SU-DHL-6 (cell line): ENCODE measurements around the gene MAMSTR.
A peak's percentile ranks its signal among the peaks of the same experiment; 100 is the strongest.

Experiments used
- H2AFZ ChIP-seq: fragments of 200-600 bp; sonication (generic); 2 replicates; pipeline ENCODE4 v1.6.1; 2014; ENCODE audit warnings: low read depth, mild to moderate bottlenecking, moderate library complexity, mixed read lengths, antibody characterized with exemption, low read length; ENCODE audit not compliant: severe bottlenecking
- H3F3A ChIP-seq: fragments of 200-600 bp; shearing (Covaris generic); 2 replicates; pipeline ENCODE4 v1.6.0; 2016; ENCODE audit warnings: antibody characterized with exemption, mild to moderate bottlenecking; ENCODE audit not compliant: insufficient read depth
- H3K27ac ChIP-seq: fragments of 200-600 bp; sonication (generic); 2 replicates; pipeline ENCODE4 v1.5.1; 2016; ENCODE audit warnings: low read depth, mild to moderate bottlenecking, low read length, moderate library complexity, mixed read lengths
- H3K27me3 ChIP-seq: fragments of 200-600 bp; sonication (generic), shearing (Covaris generic); 2 replicates; pipeline ENCODE4 v1.6.0; 2014; ENCODE audit warnings: mild to moderate bottlenecking, low read length
- H3K36me3 ChIP-seq: fragments of 200-600 bp; sonication (generic); 2 replicates; pipeline ENCODE4 v1.6.1; 2014; ENCODE audit warnings: mild to moderate bottlenecking, low read length, mixed read lengths
- H3K4me2 ChIP-seq: fragments of 300-600, 200-600 bp; shearing (Covaris generic), sonication (generic); 2 replicates; pipeline ENCODE4 v1.6.0; 2014; ENCODE audit warnings: low read length, low read depth, mild to moderate bottlenecking; ENCODE audit not compliant: poor library complexity, severe bottlenecking
- H3K4me3 ChIP-seq: fragments of 200-600 bp; sonication (generic); 2 replicates; pipeline ENCODE4 v1.5.1; 2014; ENCODE audit warnings: antibody characterized with exemption, low read length, mild to moderate bottlenecking, mixed read lengths; ENCODE audit not compliant: insufficient read depth, poor library complexity, severe bottlenecking
- H3K79me2 ChIP-seq: fragments of 200-600 bp; sonication (generic); 2 replicates; pipeline ENCODE4 v1.6.1; 2014; ENCODE audit warnings: mild to moderate bottlenecking, low read length, moderate library complexity; ENCODE audit not compliant: insufficient read depth
- H3K9ac ChIP-seq: fragments of 200-600 bp; sonication (generic); 2 replicates; pipeline ENCODE4 v1.7.0; 2014; ENCODE audit warnings: mild to moderate bottlenecking, low read length
- H3K9me2 ChIP-seq: fragments of 200-600 bp; sonication (generic); replicated peaks from 2 replicates; pipeline ENCODE4 v1.6.1; 2014; ENCODE audit warnings: low read length; ENCODE audit not compliant: insufficient read depth
- H3K9me3 ChIP-seq: fragments of 200-600 bp; sonication (generic); 2 replicates; pipeline ENCODE4 v1.6.1; 2014; ENCODE audit warnings: low read length, mixed read lengths; ENCODE audit not compliant: insufficient read depth
- H4K20me1 ChIP-seq: fragments of 200-600 bp; sonication (generic); 2 replicates; pipeline ENCODE4 v1.6.1; 2014; ENCODE audit warnings: low read depth, mild to moderate bottlenecking, antibody characterized with exemption, low read length, moderate library complexity, mixed read lengths
- EZH2phosphoT487 ChIP-seq: fragments of 200-600 bp; sonication (generic), shearing (Covaris generic); conservative IDR thresholded peaks from 2 replicates; pipeline ENCODE4 v1.6.1; 2018; ENCODE audit warnings: mild to moderate bottlenecking, antibody characterized with exemption, low read length, moderate library complexity, mixed read lengths
- TF ChIP-seq, protein P1 (sequence below): fragments of 200-600 bp; sonication (generic); IDR thresholded peaks from one replicate; pipeline ENCODE4 v1.5.1; 2017; ENCODE audit warnings: antibody characterized with exemption, mild to moderate bottlenecking, low read length, moderate library complexity; ENCODE audit not compliant: insufficient read depth, poor library complexity, severe bottlenecking

MAMSTR gene

GRCh38 chr19:48746738-48747575 is 27.4 kb upstream of the MAMSTR start, which contains the start of gene IZUMO1:
Gene IZUMO1 (minus strand): TSS chr19:48746909. CDS start chr19:48745859, 1,050 bp downstream.
- no peak for TF ChIP-seq EZH2phosphoT487
- TF ChIP-seq, protein P1, sequence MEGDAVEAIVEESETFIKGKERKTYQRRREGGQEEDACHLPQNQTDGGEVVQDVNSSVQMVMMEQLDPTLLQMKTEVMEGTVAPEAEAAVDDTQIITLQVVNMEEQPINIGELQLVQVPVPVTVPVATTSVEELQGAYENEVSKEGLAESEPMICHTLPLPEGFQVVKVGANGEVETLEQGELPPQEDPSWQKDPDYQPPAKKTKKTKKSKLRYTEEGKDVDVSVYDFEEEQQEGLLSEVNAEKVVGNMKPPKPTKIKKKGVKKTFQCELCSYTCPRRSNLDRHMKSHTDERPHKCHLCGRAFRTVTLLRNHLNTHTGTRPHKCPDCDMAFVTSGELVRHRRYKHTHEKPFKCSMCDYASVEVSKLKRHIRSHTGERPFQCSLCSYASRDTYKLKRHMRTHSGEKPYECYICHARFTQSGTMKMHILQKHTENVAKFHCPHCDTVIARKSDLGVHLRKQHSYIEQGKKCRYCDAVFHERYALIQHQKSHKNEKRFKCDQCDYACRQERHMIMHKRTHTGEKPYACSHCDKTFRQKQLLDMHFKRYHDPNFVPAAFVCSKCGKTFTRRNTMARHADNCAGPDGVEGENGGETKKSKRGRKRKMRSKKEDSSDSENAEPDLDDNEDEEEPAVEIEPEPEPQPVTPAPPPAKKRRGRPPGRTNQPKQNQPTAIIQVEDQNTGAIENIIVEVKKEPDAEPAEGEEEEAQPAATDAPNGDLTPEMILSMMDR, result no peak
- Histone ChIP-seq H3K9me3 (no peaks in the 10 kb centered on the region), H3K4me3 (no peak within 1 kb of the TSS), H3K9me2 (no peaks in the 10 kb centered on the region), H2AFZ (peak within 1 kb of the TSS; percentile 32), H3K36me3 (no peaks in the 10 kb centered on the region), H4K20me1 (no peaks in the 10 kb centered on the region), H3K27ac (no peak within 1 kb of the TSS), H3K79me2 (no peaks in the 10 kb centered on the region), H3K4me2 (peak within 1 kb of the TSS; percentile 40), H3F3A (no peaks in the 10 kb centered on the region), H3K27me3 (no peaks in the 10 kb centered on the region), H3K9ac (no peak within 1 kb of the TSS)

DNA sequence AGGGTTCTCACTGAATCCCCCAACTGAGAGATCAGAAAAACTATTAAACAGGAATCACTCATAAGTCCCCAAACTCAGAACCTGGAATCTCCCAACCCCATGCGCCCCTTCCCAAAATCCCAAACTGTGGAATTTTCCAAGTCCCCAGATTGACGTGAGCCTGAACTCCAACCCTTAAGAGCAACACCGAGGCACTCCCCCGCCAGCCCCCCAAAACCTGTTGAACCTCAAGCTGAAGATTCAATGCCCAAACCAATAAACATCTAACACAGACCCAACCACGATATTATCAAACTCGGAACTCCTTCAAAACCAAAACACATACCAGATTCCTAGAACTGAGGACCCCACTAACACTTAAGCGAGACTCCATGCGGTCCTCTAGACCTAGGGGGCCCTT is 26.6 kb upstream of the MAMSTR start:
- H4K20me1 ChIP-seq, result no peaks in the 10 kb centered on the region
- H3K27ac ChIP-seq, result no peak overlapping the region
- H3K9me3 ChIP-seq, result no peaks in the 10 kb centered on the region
- H3K4me3 ChIP-seq, result no peak overlapping the region
- no peak overlapping the region for H2AFZ ChIP-seq
- no peak overlapping the region for H3K9ac ChIP-seq
- TF ChIP-seq EZH2phosphoT487, result no peak
- TF ChIP-seq, protein P1, result no peak
- H3K4me2 ChIP-seq, result no peak overlapping the region
- H3F3A ChIP-seq, result no peaks in the 10 kb centered on the region
- H3K9me2 ChIP-seq, result no peaks in the 10 kb centered on the region
- H3K27me3 ChIP-seq, result no peaks in the 10 kb centered on the region
- no peaks in the 10 kb centered on the region for H3K36me3 ChIP-seq
- no peaks in the 10 kb centered on the region for H3K79me2 ChIP-seq

DNA sequence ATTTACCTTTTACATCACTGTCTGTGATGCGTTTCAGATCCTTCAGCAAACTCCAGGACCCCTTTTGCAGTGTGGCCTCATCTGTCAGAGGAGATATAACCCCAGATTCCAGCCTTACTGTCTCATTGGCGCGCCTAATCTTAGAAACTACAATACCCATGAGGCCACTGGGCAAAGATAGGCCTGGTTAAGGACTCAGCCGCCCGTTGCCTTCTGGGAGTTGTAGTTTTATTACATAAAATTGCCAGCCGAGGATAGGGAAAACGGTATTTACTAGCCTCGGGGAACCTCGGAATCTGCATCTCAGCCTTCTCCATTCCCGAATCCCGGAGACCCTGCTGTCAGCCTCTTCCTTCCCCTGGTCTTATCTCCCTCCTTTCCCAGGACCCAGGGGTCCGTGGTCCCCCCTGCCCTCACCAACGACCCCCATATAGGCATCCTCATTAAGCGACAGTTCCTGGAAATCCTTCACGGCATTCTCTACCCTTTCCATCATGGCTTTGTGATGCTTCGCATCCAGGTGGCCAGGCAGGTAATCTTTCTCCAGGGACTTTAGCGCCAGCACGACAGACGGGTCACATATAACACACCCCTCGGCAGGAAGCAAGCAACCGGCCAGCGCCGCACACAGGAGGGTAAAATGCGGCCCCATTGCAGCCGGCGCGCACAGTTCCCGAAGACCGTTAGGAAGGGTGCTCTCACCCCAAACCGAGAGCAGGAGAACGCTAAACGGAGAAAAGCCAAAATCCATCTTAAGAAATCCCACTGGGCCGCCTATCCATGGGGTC is 25.9 kb upstream of the MAMSTR start:
- H3K36me3 ChIP-seq, result no peaks in the 10 kb centered on the region
- TF ChIP-seq EZH2phosphoT487, result no peak
- TF ChIP-seq, protein P1, result no peak
- peak overlapping the region; percentile 50 for H2AFZ ChIP-seq
- no peaks in the 10 kb centered on the region for H3K79me2 ChIP-seq
- H3K27ac ChIP-seq, result no peak overlapping the region
- no peak overlapping the region for H3K9ac ChIP-seq
- H3K4me3 ChIP-seq, result no peak overlapping the region
- H4K20me1 ChIP-seq, result no peaks in the 10 kb centered on the region
- H3K4me2 ChIP-seq, result no peak overlapping the region
- H3K9me3 ChIP-seq, result no peaks in the 10 kb centered on the region
- H3K27me3 ChIP-seq, result no peaks in the 10 kb centered on the region
- no peaks in the 10 kb centered on the region for H3K9me2 ChIP-seq
- H3F3A ChIP-seq, result no peaks in the 10 kb centered on the region
